HG02571 (cell line): ENCODE data around the gene MGRN1.
A peak's percentile ranks its signal among the peaks of the same experiment; 100 is the strongest.
"Not testable (repeated sequence)": the region's sequence is repeated elsewhere in the genome, so short reads cannot be mapped to it uniquely, and the experiment has no call there.

ENCODE experiments used
- ATAC-seq: cut with Tn5 transposase; IDR thresholded peaks from one replicate; pipeline ENCODE4 v1.9.1; 2021; ENCODE audit warnings: mild to moderate bottlenecking, moderate library complexity; ENCODE audit not compliant: unreplicated experiment

The MGRN1 gene

DNA sequence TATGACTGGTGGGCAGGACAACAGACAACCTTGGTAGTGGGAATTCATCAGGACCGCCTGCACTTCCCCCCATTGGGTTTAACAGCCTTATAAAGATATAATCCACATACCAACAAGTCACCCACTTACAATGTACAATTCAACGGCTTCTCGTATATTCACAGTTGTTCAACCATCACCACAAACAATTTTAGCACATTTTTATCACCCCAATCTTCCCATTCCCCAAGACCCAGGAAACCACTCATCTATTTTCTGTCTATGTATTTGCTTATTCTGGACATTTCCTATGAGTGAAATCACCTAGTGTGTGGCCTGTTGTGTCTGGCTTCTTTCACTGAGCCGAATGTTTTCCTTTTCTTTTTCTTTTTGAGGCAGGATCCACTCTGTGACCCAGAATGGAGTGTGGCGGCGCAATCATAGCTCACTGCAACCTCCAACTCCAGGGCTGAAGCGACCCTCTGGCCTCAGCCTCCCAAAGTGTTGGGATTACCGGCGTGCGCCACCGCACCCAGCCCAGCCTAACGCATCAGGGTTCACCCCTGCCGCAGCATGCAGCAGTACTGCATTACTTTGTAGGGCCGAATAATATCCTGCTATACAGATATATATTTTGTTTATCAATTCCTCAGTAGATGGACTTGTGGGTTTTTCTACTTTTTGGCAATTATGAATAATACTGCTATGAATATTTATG lies 98.6 kb downstream of the MGRN1 start:
- no peak for ATAC-seq

DNA sequence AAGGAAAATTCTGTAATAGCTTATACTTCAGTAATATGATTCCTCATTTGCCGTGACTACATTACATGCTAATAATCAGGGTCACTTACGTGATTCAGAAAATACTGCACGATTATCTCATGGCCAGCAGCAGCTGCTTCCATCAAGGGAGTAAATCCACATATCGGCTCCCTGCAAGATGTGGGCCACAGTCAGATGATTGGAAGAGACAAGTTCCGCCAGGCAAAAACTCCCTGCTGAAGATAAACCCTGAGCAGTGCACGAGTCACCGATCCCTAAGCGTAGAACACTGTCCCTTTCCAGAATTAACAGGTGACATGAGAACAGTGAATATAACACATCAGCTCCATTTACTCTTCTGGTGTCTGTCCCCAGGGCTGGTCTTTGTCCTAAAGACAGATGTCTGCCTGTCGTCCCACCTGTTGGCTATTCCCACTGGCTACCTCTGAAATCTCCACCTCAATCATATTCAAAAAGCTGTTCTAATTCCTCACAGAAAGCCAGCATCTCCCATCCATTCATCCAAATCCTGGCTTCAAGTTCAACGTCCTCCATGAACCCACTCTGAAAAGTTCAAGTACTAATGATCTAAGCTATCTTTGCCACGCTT lies 100.1 kb downstream of the MGRN1 start:
- no peak for ATAC-seq

DNA sequence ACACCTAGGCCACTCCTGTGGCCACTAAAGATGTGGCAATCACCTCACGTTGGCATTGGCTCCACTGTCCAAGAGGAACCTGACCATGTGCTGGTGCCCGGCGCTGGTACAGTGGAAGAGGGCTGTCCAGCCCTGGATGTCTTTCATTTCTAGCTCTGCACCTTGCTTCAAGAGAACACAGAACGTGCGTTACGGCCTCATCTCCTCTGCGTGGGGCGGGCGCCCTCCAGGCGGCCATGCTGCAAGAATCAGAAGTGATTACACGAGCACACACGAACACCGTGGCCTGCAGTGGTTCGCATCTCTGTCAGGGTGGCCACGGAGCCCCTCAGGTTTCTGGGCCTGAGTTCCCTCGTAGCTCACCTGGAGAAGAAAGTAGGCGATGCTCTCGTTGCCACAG lies 102.0 kb downstream of the MGRN1 start:
- no peak for ATAC-seq

DNA sequence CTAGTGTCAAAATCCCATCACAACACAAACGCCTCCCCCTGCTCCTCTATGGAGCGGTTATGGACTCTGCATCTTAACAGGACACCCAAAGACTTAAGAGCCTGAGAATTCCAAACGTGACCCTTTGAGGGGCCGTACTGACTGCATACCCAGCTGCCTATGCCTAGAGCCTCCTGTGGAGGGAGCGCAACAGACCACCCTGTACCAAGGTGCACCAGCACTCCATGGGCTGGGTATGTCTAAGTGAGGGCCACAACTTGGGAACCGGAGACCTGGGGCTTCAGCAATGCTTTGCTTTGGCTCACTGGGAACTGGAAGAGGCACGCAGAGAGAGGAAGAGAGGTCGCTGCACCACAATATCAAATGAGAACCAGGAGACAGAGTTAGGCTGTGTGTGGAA lies 104.0 kb downstream of the MGRN1 start:
- ATAC-seq = no peak

DNA sequence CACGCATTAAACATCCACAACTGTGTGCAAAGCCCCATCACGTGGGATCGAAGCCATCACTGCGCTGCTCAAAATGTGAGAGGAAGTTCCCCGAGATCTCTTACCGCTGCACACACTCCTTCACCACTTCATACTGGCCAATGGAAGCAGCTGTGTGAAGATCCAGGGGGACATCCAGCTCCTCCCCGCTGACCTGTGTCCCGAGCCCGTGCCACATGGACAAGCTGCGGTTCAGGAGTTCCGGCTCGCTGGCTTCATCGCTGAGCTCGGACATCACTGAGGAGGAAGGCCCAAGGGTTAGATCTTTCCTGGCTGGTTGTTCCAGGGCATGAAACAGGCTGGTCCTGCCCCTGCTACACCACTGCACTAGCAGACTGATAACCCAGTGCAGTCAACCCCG lies 105.2 kb downstream of the MGRN1 start:
- ATAC-seq = no peak

DNA sequence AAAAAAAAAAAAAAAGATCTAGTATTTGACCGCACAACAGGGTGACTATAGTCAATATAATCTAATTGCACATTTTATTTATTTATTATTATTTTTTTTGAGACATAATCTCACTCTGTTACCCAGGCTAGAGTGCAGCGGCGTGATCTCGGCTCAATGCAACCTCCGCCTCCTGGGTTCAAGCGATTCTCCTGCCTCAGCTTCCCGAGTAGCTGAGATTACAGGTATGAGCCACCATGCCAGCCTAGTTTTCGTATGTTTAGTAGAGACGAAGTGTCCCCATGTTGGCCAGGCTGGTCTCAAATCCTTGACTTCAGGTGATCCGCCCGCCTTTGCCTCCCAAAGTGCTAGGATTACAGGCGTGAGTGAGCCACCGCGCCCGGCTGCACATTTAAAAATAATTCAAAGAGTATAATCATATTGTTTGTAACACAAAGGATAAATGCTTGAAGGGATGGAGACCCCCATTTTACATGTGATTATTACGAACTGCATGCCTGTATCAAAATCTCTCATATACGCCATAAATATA lies 108.7 kb downstream of the MGRN1 start:
- no peak for ATAC-seq

DNA sequence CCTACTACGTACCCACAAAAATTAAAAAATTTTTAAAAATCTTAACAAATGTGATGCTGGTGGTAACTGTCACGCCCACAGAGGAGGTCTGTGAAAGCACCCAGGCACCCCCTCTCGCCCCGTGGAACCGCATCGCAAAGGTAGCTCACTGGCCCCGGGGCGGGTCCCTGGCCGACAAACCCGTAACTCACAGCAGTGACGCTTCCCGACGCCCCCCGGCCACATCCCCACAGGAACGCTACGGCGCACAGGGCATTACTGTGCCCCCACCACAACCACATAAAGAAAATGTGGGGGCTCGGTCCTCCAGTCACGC lies 109.1 kb downstream of the MGRN1 start:
- ATAC-seq = no peak

DNA sequence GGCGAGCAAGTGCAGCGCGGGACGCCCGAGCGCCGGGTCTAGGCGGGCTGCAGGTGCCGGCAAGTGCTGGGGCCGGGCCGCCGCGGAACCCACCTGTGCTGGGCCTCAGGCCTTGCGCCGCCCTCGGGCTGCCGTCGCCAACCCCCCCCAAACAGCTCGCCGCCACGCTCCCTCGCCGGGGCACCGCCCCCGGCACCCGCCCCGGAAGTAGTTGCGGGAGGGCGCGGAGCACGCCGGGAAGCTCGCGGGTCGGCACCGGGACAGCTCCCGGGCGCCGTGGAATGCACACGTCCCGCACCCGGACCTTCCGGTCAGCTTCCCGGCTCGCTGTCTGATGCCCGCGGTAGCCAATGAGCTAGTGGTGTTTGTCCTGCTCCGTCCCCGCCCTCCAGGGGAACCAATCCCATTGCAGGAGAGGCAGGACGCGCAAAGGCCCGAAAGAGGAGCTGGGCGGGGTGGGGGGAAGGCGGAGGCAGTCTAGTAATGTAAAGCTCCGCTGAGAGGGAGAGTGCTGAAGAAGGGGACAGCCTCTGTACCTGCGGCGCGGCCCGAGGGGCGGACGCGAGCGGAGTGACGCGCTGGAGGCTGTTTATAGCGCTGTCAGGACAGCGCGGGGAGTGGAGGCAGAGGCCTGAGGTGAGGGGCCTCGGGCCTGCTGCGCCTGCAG lies 109.6 kb downstream of the MGRN1 start, which contains the start of the genes ANKS3 and DNAAF8:
ANKS3 (minus strand) TSS at position 209 of the 667 bp plus-strand sequence. CDS start 4,122 bp downstream, outside the sequence.
DNAAF8 (plus strand) TSS at position 475 of the 667 bp plus-strand sequence. CDS start 1,978 bp downstream, outside the sequence.
- ATAC-seq = peak; percentile 76

DNA sequence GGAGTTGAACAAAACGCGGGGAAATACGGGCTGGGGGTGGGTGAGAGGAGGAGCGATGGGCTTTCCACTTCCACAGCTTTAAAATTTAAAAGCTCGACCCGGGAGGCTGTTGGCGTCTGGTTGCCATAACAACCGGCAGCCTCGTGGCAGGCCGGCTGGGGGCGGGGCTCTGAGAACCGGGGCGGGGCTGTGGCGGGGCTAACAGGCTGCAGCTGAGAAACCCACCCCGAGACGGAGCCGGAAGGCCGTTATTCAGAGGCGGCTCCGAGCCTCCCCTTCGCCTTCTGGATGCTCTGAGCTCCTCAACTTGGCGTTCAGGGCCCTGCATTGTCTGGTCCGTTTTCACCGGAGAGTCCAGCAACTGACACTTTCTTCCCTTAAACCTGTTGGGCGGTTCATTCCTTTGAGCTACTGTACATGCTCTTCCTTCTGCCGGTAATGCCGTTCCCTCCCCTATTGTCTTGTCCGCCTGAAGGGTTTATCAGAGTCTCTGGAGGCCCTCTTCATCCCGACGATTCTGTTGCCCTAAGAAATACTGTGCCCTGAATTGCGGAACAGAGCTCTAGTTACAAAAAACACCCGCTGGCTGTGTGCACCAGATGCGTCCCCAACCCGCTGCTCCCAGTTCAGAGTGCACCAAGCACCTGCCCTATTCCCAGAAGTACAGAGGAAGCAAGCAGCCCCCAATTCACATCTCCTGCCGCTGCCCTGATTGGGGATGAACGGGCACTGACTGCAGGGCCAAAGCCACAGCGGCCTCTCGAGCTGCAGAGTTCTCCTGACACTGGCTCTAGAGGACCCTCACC lies 110.3 kb downstream of the MGRN1 start:
- peak; percentile 53 for ATAC-seq

DNA sequence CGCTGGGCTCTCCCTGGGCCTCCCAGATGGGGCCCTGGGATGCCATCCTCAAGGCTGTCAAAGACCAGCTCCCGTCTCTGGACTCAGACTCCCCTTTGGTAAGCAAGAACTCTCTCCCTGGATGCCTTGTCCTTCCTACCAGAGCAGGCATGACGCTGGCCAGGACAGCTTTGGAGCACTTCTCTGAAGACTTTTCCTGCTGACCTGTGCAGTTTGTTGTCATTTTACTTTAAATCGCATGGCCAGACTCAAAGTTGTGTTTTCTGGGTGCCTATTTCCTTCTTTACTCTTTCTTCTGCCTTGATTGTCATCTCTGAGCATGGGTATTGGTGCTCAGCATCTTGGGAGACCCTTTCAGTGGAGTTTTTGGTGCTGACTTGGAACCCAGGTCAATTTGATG lies 111.9 kb downstream of the MGRN1 start:
- no peak for ATAC-seq

DNA sequence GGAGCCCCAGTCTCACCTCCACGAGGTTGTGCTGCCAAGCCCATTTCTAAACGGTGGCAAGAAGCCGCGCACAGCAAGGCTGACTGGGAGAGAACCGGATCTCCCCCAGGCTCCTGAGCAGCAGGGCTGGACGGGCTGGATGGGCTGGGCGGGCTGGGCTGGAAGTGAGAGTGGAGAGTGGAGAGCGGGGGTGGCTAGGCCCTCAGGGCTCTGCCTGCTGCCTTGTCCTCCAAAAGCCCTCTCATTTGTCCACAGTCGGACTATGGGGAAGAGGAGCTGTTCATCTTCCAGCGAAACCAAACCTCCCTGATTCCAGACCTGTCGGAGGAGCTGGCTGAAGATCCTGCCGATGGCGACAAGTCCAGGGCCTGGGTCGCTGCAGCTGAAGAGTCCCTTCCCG lies 112.9 kb downstream of the MGRN1 start:
- ATAC-seq = no peak

DNA sequence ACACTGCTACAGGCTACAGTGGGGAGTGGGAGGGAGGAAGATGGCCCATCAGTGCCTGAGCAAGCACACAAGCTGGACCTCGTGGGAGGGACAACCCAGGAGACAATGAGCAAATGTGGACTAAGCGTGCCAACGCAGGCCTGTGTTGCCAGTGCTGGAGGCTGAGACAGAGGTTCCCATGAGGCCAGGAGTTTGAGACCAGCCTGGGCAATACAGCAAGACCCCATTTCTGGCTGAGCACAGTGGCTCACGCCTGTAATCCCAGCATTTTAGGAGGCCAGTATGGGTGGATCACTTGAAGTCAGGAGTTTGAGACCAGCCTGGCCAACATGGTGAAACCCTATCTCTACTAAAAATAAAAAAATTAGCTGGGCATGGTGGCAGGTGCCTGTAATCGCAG lies 113.7 kb downstream of the MGRN1 start:
- ATAC-seq = not testable (repeated sequence)
